HCT116 (cell line): ENCODE results near the gene ARPC5. TPM values are rescaled to one million over a fixed set of nuclear protein-coding genes. Genes with fewer than 3 reads are reported as not detected.
"Not testable (repeated sequence)": the region's sequence is repeated elsewhere in the genome, so short reads cannot be mapped to it uniquely, and the experiment has no call there.

Source experiments
- ATAC-seq: fragments of 200-7000 bp; cut with Tn5 transposase; 2 replicates; pipeline ENCODE4 v1.9.1; 2020; ENCODE audit warnings: mild to moderate bottlenecking, moderate library complexity
- BruUV-seq: library from RNA; stranded (reverse); fragments of 400-500 nt; replicated peaks from 2 replicates; lab custom pipeline; 2021; lab: Mats Ljungman, UMichigan
- CTCF ChIA-PET: fragments of 300-600 bp; sonication (Branson Sonifier 250); formaldehyde crosslinking; loops from one replicate; lab custom pipeline; 2021; ENCODE audit warnings: antibody characterized with exemption; lab: Charles Lee
- POLR2A ChIA-PET: fragments of 300-600, 350-600 bp; sonication (Branson Sonifier 250); formaldehyde crosslinking; loops from one replicate; lab custom pipeline; 2021; ENCODE audit warnings: antibody characterized with exemption; lab: Charles Lee
- RAD21 ChIA-PET, 2 experiments: fragments of 300-600 bp; sonication (Branson Sonifier 250); formaldehyde crosslinking; loops; one replicate each; lab custom pipeline; 2023; ENCODE audit warnings: low total read pairs in 2 of 2; ENCODE audit not compliant: uncharacterized antibody in 2 of 2, unreplicated experiment in 2 of 2, low non-redundant PET in 1 of 2; lab: Charles Lee
- DNase-seq: peaks from one replicate; pipeline ENCODE4 v3.0.0-alpha.2; 2010; ENCODE audit warnings: low read depth, low spot score
- H2AFZ ChIP-seq: fragments of 200-600 bp; shearing (Covaris generic), sonication (generic); 2 replicates; pipeline ENCODE4 v1.6.1; 2017; ENCODE audit warnings: low read depth, mixed run types, mixed read lengths, antibody characterized with exemption, low read length; ENCODE audit not compliant: poor library complexity, severe bottlenecking
- H3K27ac ChIP-seq: 2 replicates; pipeline ENCODE4 v1.5.1; 2012; ENCODE audit warnings: low read depth, low read length
- H3K27me3 ChIP-seq: fragments of 200-600 bp; sonication (generic); 2 replicates; pipeline ENCODE4 v1.6.1; 2016; ENCODE audit warnings: mixed run types, low read length, mixed read lengths; ENCODE audit not compliant: insufficient read depth
- H3K36me3 ChIP-seq, 2 experiments: fragments of 200-500 bp in 1 of 2; fragments of 200-600 bp in 1 of 2; sonication (Bioruptor generic) in 1 of 2; sonication (generic) in 1 of 2; 2 replicates each; pipeline versions ENCODE4 v1.5.1 to v1.6.1; 2014 to 2016; ENCODE audit warnings: low read length in 2 of 2, inconsistent platforms in 1 of 2, mixed read lengths in 1 of 2, mixed run types in 1 of 2; ENCODE audit not compliant: insufficient read depth in 2 of 2, control insufficient read depth in 1 of 2
- H3K4me1 ChIP-seq, 2 experiments: fragments of 200-600 bp in 1 of 2; sonication (generic) in 1 of 2; 2 replicates each; pipeline versions ENCODE4 v1.5.1 to v1.6.1; 2012 to 2017; ENCODE audit warnings: low read length in 2 of 2, inconsistent platforms in 1 of 2, mild to moderate bottlenecking in 1 of 2, mixed read lengths in 1 of 2, mixed run types in 1 of 2, moderate library complexity in 1 of 2; ENCODE audit not compliant: insufficient read depth in 2 of 2, control insufficient read depth in 1 of 2
- H3K4me2 ChIP-seq: fragments of 200-600 bp; sonication (generic); 2 replicates; pipeline ENCODE4 v1.6.1; 2017; ENCODE audit warnings: mixed run types, low read length, mixed read lengths
- H3K4me3 ChIP-seq, 2 experiments: fragments of 200-600 bp in 1 of 2; sonication (generic) in 1 of 2; replicated peaks in 1 of 2; 2 replicates each; pipeline ENCODE4 v1.5.1; 2011 to 2016; ENCODE audit warnings: low read length in 2 of 2, control low read depth in 1 of 2, low read depth in 1 of 2, mild to moderate bottlenecking in 1 of 2, mixed read lengths in 1 of 2, mixed run types in 1 of 2
- H3K79me2 ChIP-seq: fragments of 200-600 bp; sonication (generic); 2 replicates; pipeline ENCODE4 v1.6.1; 2017; ENCODE audit warnings: mild to moderate bottlenecking, mixed run types, low read length, moderate library complexity, mixed read lengths; ENCODE audit not compliant: insufficient read depth
- H3K9ac ChIP-seq: fragments of 200-600 bp; sonication (generic); 2 replicates; pipeline ENCODE4 v1.6.1; 2016; ENCODE audit warnings: low read length, mixed read lengths
- H3K9me2 ChIP-seq: fragments of 200-600 bp; sonication (generic), shearing (Covaris generic); 2 replicates; pipeline ENCODE4 v1.6.1; 2017; ENCODE audit warnings: mixed run types, mild to moderate bottlenecking, moderate library complexity; ENCODE audit not compliant: insufficient read depth
- H3K9me3 ChIP-seq, 2 experiments: fragments of 200-500 bp in 1 of 2; fragments of 200-600 bp in 1 of 2; sonication (Bioruptor generic) in 1 of 2; sonication (generic) in 1 of 2; 2 replicates each; pipeline ENCODE4 v1.6.1; 2014 to 2017; ENCODE audit warnings: low read length in 2 of 2, mixed read lengths in 2 of 2, inconsistent platforms in 1 of 2, low read depth in 1 of 2, mild to moderate bottlenecking in 1 of 2, mixed run types in 1 of 2, moderate library complexity in 1 of 2; ENCODE audit not compliant: control insufficient read depth in 1 of 2, insufficient read depth in 1 of 2
- H4K20me1 ChIP-seq: fragments of 200-600 bp; sonication (generic), shearing (Covaris generic); 2 replicates; pipeline ENCODE4 v1.6.1; 2017; ENCODE audit warnings: mixed run types, mild to moderate bottlenecking, moderate library complexity; ENCODE audit not compliant: insufficient read depth
- EGR1 ChIP-seq: IDR thresholded peaks from 2 replicates; pipeline ENCODE4 v1.6.1; 2012; ENCODE audit warnings: low read depth
- ELF1 ChIP-seq: IDR thresholded peaks from 2 replicates; pipeline ENCODE4 v1.6.1; 2012; ENCODE audit warnings: low read depth, borderline replicate concordance
- EZH2 ChIP-seq: fragments of 200-600 bp; sonication (generic); IDR thresholded peaks from 2 replicates; pipeline ENCODE4 v1.6.1; 2017; ENCODE audit warnings: antibody characterized with exemption, mixed run types
- JUND ChIP-seq: IDR thresholded peaks from 2 replicates; pipeline ENCODE4 v1.6.1; 2012
- POLR2A ChIP-seq: IDR thresholded peaks from 2 replicates; pipeline ENCODE4 v1.7.0; 2011; ENCODE audit warnings: borderline replicate concordance; ENCODE audit not compliant: insufficient read depth, insufficient read length; ENCODE audit errors: extremely low read depth
- RAD21 ChIP-seq: IDR thresholded peaks from 2 replicates; pipeline ENCODE4 v1.6.1; 2012; ENCODE audit warnings: low read depth, mild to moderate bottlenecking
- SRF ChIP-seq: IDR thresholded peaks from 2 replicates; pipeline ENCODE4 v1.6.1; 2012; ENCODE audit warnings: low read depth
- YY1 ChIP-seq: IDR thresholded peaks from 2 replicates; pipeline ENCODE4 v1.6.1; 2011; ENCODE audit warnings: low read length, low read depth, moderate library complexity, mild to moderate bottlenecking; ENCODE audit not compliant: insufficient replicate concordance; ENCODE audit errors: extremely low read depth
- intact Hi-C: fragments of 100-400 bp; cut with micrococcal nuclease; formaldehyde crosslinking; loops from 2 replicates; pipeline ENCODE4 v1.10.0; 2022
- total RNA-seq: library from RNA; stranded (reverse); gene quantifications from one replicate; pipeline ENCODE4 v1.2.1, GENCODE V29; 2021; ENCODE audit not compliant: unreplicated experiment
- TF ChIP-seq, protein P1 (sequence below): IDR thresholded peaks from 2 replicates; pipeline ENCODE4 v1.6.1; 2012; ENCODE audit warnings: low read depth
- TF ChIP-seq, protein P2 (sequence below), 3 experiments: fragments of 200-600 bp in 1 of 3; sonication (generic) in 1 of 3; IDR thresholded peaks in 2 of 3; conservative IDR thresholded peaks in 1 of 3; 2 replicates each; pipeline ENCODE4 v1.5.1; 2012 to 2017; ENCODE audit warnings: low read depth in 2 of 3, low read length in 2 of 3, antibody characterized with exemption in 1 of 3, borderline replicate concordance in 1 of 3, control low read depth in 1 of 3, mild to moderate bottlenecking in 1 of 3, mixed read lengths in 1 of 3, mixed run types in 1 of 3, moderate library complexity in 1 of 3; ENCODE audit not compliant: insufficient read depth in 1 of 3

Gene ARPC5
- total RNA-seq, 1 experiment from 2014 or later: 71.5 TPM

DNA sequence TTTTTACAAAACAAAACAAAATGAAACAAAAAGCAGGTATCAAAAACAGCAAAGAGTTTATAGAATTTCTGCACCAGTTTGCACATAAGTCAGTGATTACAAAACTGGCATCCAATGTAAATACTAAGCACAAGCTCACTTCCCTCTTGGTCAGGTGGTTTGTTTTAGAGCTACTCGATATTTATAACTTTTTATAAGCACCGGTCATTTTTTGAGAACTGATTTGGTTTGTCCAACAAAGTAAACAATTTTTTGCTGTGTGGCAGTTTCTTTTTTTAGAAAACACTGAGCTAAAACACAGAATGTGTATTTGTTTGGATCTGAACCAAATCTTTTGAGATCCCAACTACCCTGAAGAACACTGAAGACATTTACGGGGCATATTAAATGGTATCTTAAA is 9.3 kb downstream of the ARPC5 start:
- H3K27ac ChIP-seq, H3K4me3 ChIP-seq, ATAC-seq, POLR2A ChIA-PET, H3K9me3 ChIP-seq, H3K4me1 ChIP-seq, H3K27me3 ChIP-seq, H3K79me2 ChIP-seq, RAD21 ChIA-PET, H3K9ac ChIP-seq, DNase-seq, BruUV-seq, H3K9me2 ChIP-seq, H3K4me2 ChIP-seq, H4K20me1 ChIP-seq, intact Hi-C loops, H2AFZ ChIP-seq: not testable (repeated sequence)
- H3K36me3 ChIP-seq: peaks cover 18 to 31% of the 10 kb centered on the region in 2 experiments; a peak in 3 of 4 replicates
- CTCF ChIA-PET: interaction anchor here (1.3 kb wide), 1 partner anchor 8 kb away, joined by 5 read pairs; no protein-coding TSS in a partner anchor

DNA sequence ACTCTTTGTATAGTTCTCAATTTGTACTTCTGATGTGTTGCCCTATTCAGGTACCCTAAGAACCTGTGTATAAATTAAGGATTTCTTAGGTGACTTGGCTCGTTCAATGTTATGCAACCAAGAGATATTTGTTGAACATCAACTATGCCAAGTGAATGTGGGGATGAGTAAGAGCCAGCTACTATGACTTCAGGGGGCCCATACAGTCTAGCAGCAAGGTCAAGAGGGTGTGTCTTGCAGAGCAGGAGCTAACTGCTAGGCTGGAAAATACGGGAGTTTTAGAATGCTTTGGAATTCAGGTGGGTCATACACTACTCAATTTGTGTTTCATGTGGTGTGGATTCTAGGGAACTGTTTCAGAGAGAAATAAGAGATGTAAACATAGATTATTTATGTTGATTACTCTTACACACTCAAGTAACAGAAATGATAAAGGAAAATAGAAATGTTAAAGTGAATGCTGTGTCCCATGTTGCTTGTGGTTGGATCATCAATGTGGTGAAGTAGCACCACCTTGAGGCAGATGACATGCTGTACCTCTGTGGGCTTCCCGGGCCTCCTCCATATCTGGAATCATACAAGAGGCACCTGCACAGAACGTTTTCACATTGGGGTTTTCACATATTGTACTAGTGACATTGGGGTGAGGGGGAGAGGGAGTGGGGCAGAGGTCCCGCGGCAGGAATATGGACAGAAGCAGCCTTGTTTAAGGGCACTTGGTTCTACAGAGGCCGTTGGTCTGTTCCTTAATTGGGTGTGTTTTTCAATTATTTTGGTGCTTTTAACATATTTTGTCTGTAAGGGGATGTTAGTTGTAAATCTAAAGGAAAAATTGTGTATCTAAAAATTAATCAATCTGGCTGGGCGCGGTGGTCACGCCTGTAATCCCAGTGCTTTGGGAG is 12.4 kb downstream of the ARPC5 start:
- no TSS peak for BruUV-seq
- no peak overlapping the region for H3K4me3 ChIP-seq
- TF ChIP-seq POLR2A (no peak), ELF1 (no peak), SRF (no peak), EGR1 (no peak), RAD21 (peak; percentile 90), JUND (no peak), YY1 (no peak), EZH2 (no peak)
- TF ChIP-seq, protein P1, sequence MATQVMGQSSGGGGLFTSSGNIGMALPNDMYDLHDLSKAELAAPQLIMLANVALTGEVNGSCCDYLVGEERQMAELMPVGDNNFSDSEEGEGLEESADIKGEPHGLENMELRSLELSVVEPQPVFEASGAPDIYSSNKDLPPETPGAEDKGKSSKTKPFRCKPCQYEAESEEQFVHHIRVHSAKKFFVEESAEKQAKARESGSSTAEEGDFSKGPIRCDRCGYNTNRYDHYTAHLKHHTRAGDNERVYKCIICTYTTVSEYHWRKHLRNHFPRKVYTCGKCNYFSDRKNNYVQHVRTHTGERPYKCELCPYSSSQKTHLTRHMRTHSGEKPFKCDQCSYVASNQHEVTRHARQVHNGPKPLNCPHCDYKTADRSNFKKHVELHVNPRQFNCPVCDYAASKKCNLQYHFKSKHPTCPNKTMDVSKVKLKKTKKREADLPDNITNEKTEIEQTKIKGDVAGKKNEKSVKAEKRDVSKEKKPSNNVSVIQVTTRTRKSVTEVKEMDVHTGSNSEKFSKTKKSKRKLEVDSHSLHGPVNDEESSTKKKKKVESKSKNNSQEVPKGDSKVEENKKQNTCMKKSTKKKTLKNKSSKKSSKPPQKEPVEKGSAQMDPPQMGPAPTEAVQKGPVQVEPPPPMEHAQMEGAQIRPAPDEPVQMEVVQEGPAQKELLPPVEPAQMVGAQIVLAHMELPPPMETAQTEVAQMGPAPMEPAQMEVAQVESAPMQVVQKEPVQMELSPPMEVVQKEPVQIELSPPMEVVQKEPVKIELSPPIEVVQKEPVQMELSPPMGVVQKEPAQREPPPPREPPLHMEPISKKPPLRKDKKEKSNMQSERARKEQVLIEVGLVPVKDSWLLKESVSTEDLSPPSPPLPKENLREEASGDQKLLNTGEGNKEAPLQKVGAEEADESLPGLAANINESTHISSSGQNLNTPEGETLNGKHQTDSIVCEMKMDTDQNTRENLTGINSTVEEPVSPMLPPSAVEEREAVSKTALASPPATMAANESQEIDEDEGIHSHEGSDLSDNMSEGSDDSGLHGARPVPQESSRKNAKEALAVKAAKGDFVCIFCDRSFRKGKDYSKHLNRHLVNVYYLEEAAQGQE: no peak
- TF ChIP-seq, protein P2, sequence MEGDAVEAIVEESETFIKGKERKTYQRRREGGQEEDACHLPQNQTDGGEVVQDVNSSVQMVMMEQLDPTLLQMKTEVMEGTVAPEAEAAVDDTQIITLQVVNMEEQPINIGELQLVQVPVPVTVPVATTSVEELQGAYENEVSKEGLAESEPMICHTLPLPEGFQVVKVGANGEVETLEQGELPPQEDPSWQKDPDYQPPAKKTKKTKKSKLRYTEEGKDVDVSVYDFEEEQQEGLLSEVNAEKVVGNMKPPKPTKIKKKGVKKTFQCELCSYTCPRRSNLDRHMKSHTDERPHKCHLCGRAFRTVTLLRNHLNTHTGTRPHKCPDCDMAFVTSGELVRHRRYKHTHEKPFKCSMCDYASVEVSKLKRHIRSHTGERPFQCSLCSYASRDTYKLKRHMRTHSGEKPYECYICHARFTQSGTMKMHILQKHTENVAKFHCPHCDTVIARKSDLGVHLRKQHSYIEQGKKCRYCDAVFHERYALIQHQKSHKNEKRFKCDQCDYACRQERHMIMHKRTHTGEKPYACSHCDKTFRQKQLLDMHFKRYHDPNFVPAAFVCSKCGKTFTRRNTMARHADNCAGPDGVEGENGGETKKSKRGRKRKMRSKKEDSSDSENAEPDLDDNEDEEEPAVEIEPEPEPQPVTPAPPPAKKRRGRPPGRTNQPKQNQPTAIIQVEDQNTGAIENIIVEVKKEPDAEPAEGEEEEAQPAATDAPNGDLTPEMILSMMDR (IDR thresholded peaks at IDR 0.05 in 2 of 3, conservative IDR thresholded peaks at IDR 0.05 in 1 of 3; ENCODE audit: borderline replicate concordance in 1 of 3, insufficient read depth in 1 of 3, low read depth in 2 of 3, low read length in 2 of 3): peak; percentile 60 to 76 (median 71); a peak in 5 of 6 replicates
- H2AFZ ChIP-seq: no peak overlapping the region
- no peaks in the 10 kb centered on the region for H3K79me2 ChIP-seq
- peak; percentile 51 for DNase-seq
- H3K36me3 ChIP-seq: peaks cover 3 to 5% of the 10 kb centered on the region in 2 experiments; a peak in 2 of 4 replicates
- no peaks in the 10 kb centered on the region for H4K20me1 ChIP-seq
- ATAC-seq: peak; percentile 99
- no peak overlapping the region for H3K27ac ChIP-seq
- intact Hi-C loops: loop anchor here (1.0 to 5.0 kb wide), 3 partner anchors 153 to 661 kb away; no protein-coding TSS in a partner anchor
- H3K9ac ChIP-seq: no peak overlapping the region
- POLR2A ChIA-PET: no interaction called here
- H3K9me2 ChIP-seq: no peaks in the 10 kb centered on the region
- RAD21 ChIA-PET: no interaction called here
- CTCF ChIA-PET: interaction anchor here (1.0 to 1.4 kb wide), 4 partner anchors 11 to 341 kb away, joined by 3 to 8 read pairs (median 4); no protein-coding TSS in a partner anchor
- H3K4me1 ChIP-seq: peaks cover 0 to 5% of the 10 kb centered on the region in 2 experiments; a peak in 1 of 4 replicates
- no peaks in the 10 kb centered on the region for H3K9me3 ChIP-seq
- H3K27me3 ChIP-seq: no peaks in the 10 kb centered on the region
- H3K4me2 ChIP-seq: no peak overlapping the region
